Loucy (cell line): ENCODE results near the gene PRDM11.

Source experiments
- H2AFZ ChIP-seq: fragments of 200-600 bp; sonication (generic); 2 replicates; pipeline ENCODE4 v1.6.0; 2016; ENCODE audit warnings: antibody characterized with exemption, mild to moderate bottlenecking, low read length, moderate library complexity
- H3F3A ChIP-seq: fragments of 200-600 bp; 2 replicates; pipeline ENCODE4 v1.6.0; 2016; ENCODE audit warnings: antibody characterized with exemption, low read depth, mild to moderate bottlenecking
- H3K27me3 ChIP-seq: fragments of 200-600 bp; sonication (generic); 2 replicates; pipeline ENCODE4 v1.6.1; 2014; ENCODE audit warnings: low read length, mild to moderate bottlenecking; ENCODE audit not compliant: insufficient read depth, poor library complexity, severe bottlenecking
- H3K36me3 ChIP-seq: fragments of 200-600 bp; sonication (generic); 2 replicates; pipeline ENCODE4 v1.6.1; 2016; ENCODE audit warnings: low read length; ENCODE audit not compliant: insufficient read depth
- H3K4me1 ChIP-seq: fragments of 200-600 bp; sonication (generic); 2 replicates; pipeline ENCODE4 v1.5.1; 2014; ENCODE audit warnings: low read length, mild to moderate bottlenecking; ENCODE audit not compliant: insufficient read depth, poor library complexity, severe bottlenecking
- H3K4me2 ChIP-seq: fragments of 200-600 bp; sonication (generic); 2 replicates; pipeline ENCODE4 v1.6.0; 2014; ENCODE audit warnings: antibody characterized with exemption, low read length, low read depth, mild to moderate bottlenecking; ENCODE audit not compliant: poor library complexity, severe bottlenecking
- H3K4me3 ChIP-seq: fragments of 200-600 bp; sonication (generic); 2 replicates; pipeline ENCODE4 v1.5.1; 2014; ENCODE audit warnings: low read length, mild to moderate bottlenecking, mixed read lengths; ENCODE audit not compliant: poor library complexity, severe bottlenecking
- H3K79me2 ChIP-seq: fragments of 200-600 bp; sonication (generic); 2 replicates; pipeline ENCODE4 v1.6.1; 2014; ENCODE audit warnings: low read length; ENCODE audit not compliant: insufficient read depth
- H3K9ac ChIP-seq: fragments of 200-600 bp; sonication (generic); 2 replicates; pipeline ENCODE4 v1.6.0; 2014; ENCODE audit warnings: mild to moderate bottlenecking, low read depth, low read length, moderate library complexity; ENCODE audit not compliant: poor library complexity, severe bottlenecking
- H3K9me2 ChIP-seq: fragments of 200-600 bp; sonication (generic); replicated peaks from 2 replicates; pipeline ENCODE4 v1.6.1; 2016; ENCODE audit warnings: low read depth, low read length, mixed read lengths
- H3K9me3 ChIP-seq: fragments of 200-600 bp; sonication (generic); 2 replicates; pipeline ENCODE4 v1.6.1; 2014; ENCODE audit warnings: mild to moderate bottlenecking, antibody characterized with exemption, low read length, low read depth; ENCODE audit not compliant: insufficient read depth
- H4K20me1 ChIP-seq: fragments of 200-600 bp; sonication (generic); 2 replicates; pipeline ENCODE4 v1.6.0; 2014; ENCODE audit warnings: antibody characterized with exemption, low read length, mild to moderate bottlenecking; ENCODE audit not compliant: insufficient read depth, poor library complexity, severe bottlenecking
- EZH2phosphoT487 ChIP-seq: fragments of 200-600 bp; IDR thresholded peaks from 2 replicates; pipeline ENCODE4 v1.6.1; 2018; ENCODE audit warnings: antibody characterized with exemption, mild to moderate bottlenecking, moderate library complexity, borderline replicate concordance
- TF ChIP-seq, protein P1 (sequence below): fragments of 200-600 bp; sonication (generic); conservative IDR thresholded peaks from 2 replicates; pipeline ENCODE4 v1.5.1; 2014; ENCODE audit warnings: mild to moderate bottlenecking, antibody characterized with exemption, low read length

The PRDM11 gene

DNA sequence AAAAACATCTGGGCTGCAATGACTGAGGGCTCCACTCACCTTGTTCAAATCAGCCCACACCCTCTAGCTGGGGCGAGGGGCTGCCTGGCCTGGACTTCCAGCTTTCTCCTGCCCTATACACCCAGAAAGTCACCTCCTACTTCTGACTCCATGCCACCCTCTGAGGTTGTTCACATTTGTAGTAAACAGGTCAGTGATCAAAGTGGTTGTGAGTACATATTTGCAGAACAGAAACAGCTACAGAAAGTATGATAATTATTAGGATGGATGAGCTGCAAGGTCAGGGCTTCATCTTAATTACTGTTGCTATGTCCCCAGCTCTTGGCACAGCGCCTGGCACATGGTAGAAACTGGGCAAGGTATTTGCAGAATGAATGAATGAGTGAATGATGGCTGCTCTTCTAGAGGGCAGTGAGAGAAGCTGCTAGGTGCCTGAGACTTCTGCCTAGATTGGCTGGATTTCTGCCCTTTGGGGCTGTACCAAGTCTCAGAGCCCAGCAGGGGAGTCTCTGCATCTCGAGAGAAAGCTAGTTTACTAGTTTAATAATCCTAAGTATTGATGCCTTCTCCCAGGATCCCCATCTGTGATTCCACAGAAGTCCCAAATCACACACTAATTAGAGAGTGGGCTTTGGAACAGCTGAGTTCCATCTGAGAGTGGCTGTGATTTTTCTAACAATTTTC is 103.7 kb downstream of the PRDM11 start:
- H3F3A ChIP-seq, result peaks cover 4% of the 10 kb centered on the region; the same call in 1 of the 2 replicates
- H3K79me2 ChIP-seq, result no peaks in the 10 kb centered on the region
- H3K4me3 ChIP-seq, result no peak overlapping the region
- peak overlapping the region; percentile 40 for H3K4me2 ChIP-seq
- peaks cover 38% of the 10 kb centered on the region for H3K4me1 ChIP-seq
- no peak for TF ChIP-seq EZH2phosphoT487
- TF ChIP-seq, protein P1, sequence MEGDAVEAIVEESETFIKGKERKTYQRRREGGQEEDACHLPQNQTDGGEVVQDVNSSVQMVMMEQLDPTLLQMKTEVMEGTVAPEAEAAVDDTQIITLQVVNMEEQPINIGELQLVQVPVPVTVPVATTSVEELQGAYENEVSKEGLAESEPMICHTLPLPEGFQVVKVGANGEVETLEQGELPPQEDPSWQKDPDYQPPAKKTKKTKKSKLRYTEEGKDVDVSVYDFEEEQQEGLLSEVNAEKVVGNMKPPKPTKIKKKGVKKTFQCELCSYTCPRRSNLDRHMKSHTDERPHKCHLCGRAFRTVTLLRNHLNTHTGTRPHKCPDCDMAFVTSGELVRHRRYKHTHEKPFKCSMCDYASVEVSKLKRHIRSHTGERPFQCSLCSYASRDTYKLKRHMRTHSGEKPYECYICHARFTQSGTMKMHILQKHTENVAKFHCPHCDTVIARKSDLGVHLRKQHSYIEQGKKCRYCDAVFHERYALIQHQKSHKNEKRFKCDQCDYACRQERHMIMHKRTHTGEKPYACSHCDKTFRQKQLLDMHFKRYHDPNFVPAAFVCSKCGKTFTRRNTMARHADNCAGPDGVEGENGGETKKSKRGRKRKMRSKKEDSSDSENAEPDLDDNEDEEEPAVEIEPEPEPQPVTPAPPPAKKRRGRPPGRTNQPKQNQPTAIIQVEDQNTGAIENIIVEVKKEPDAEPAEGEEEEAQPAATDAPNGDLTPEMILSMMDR, result no peak
- no peaks in the 10 kb centered on the region for H3K9me3 ChIP-seq
- no peaks in the 10 kb centered on the region for H3K9me2 ChIP-seq
- H2AFZ ChIP-seq, result no peak overlapping the region
- H3K36me3 ChIP-seq, result no peaks in the 10 kb centered on the region
- H3K27me3 ChIP-seq, result no peaks in the 10 kb centered on the region
- H4K20me1 ChIP-seq, result no peaks in the 10 kb centered on the region
- peak overlapping the region; percentile 51 for H3K9ac ChIP-seq

GRCh38 chr11:45252134-45252856 is 105.9 kb downstream of the PRDM11 start:
- no peak overlapping the region for H2AFZ ChIP-seq
- H4K20me1 ChIP-seq, result no peaks in the 10 kb centered on the region
- H3K79me2 ChIP-seq, result no peaks in the 10 kb centered on the region
- no peaks in the 10 kb centered on the region for H3K27me3 ChIP-seq
- H3K4me3 ChIP-seq, result no peak overlapping the region
- peaks cover 4% of the 10 kb centered on the region; the same call in 1 of the 2 replicates for H3F3A ChIP-seq
- H3K9me2 ChIP-seq, result no peaks in the 10 kb centered on the region
- H3K9ac ChIP-seq, result no peak overlapping the region
- H3K4me2 ChIP-seq, result no peak overlapping the region
- no peaks in the 10 kb centered on the region for H3K9me3 ChIP-seq
- H3K36me3 ChIP-seq, result no peaks in the 10 kb centered on the region
- TF ChIP-seq, protein P1, result peak; percentile 71
- no peak for TF ChIP-seq EZH2phosphoT487
- H3K4me1 ChIP-seq, result peaks cover 33% of the 10 kb centered on the region

DNA sequence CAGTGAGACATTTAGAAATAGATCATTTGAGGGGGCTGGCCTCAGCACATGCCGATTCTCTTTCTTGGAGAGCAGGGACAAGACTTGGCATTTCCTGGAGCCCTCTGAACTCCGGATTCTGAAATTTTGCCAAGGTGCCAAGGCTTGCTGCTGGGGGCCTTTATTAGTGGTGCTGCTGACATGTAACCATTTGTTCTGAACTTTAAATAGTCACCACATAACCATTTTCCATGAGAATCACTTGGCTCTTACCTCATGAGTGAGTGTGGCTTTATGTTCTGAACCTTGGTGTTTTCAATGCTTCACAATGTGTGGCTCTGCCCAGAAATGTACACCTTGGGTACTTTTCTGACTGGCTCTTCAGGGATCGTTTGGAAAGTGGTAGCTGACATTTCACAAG is 106.4 kb downstream of the PRDM11 start:
- Histone ChIP-seq H3K9me3 (no peaks in the 10 kb centered on the region), H3K4me2 (no peak overlapping the region), H3K27me3 (no peaks in the 10 kb centered on the region), H4K20me1 (no peaks in the 10 kb centered on the region), H3K79me2 (no peaks in the 10 kb centered on the region), H2AFZ (no peak overlapping the region), H3K36me3 (no peaks in the 10 kb centered on the region), H3F3A (peaks cover 4% of the 10 kb centered on the region; the same call in 1 of the 2 replicates), H3K9ac (no peak overlapping the region), H3K9me2 (no peaks in the 10 kb centered on the region), H3K4me3 (no peak overlapping the region), H3K4me1 (peaks cover 33% of the 10 kb centered on the region)
- TF ChIP-seq EZH2phosphoT487, result no peak
- TF ChIP-seq, protein P1, result no peak
